Hematopoietic multipotent progenitor cell treated with erythropoietin and hydrocortisone succinate and interleukin-3 and kit ligand, for 8 days (in vitro differentiated cells): ENCODE measurements around the gene RBMY1J.
"Not testable (repeated sequence)": the region's sequence is repeated elsewhere in the genome, so short reads cannot be mapped to it uniquely, and the experiment has no call there.

Source experiments
- DNase-seq: peaks from one replicate; pipeline ENCODE4 v3.0.0-alpha.2; 2015

RBMY1J gene

GRCh38 chrY:22403110-22403509 lies at the start of gene RBMY1J:
Gene RBMY1J (plus strand): TSS chrY:22403410. CDS start chrY:22405448, 2,038 bp downstream.
- not testable (repeated sequence) for DNase-seq

GRCh38 chrY:22367416-22367815 lies 35.8 kb upstream of the RBMY1J start:
- no peak for DNase-seq

GRCh38 chrY:22370623-22371022 lies 32.6 kb upstream of the RBMY1J start:
- no peak for DNase-seq

GRCh38 chrY:22373494-22373893 lies 29.7 kb upstream of the RBMY1J start:
- no peak for DNase-seq

- DNase-seq = not testable (repeated sequence)
Measured at GRCh38 chrY:22444718-22445396, 41.6 kb downstream of the RBMY1J start.

- DNase-seq = not testable (repeated sequence)
Measured at GRCh38 chrY:22455522-22455921, 52.3 kb downstream of the RBMY1J start.

GRCh38 chrY:22461962-22462361 lies 58.8 kb downstream of the RBMY1J start:
- not testable (repeated sequence) for DNase-seq
